ENCODE measurements around the gene ZRANB3.

DNA sequence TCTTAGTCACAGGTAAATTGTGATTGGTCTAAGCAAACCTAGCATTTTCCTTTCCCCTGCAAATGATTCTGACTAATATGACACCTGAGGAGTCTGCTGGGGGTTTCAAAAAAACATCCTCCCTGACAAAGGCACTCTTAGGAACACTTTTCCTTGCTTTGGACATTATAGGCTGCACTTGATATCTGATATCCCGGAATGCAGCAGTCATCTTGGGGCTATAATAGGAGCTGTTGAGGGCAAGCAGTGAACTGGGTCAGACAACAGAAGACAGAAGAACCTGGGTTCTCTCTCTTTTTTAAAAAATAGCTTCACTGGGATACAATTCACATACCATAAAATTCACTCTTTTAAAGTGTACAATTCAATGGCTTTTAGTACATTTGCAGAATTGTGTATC lies 249.6 kb downstream of the ZRANB3 start:
- TF ChIP-seq, protein P1, sequence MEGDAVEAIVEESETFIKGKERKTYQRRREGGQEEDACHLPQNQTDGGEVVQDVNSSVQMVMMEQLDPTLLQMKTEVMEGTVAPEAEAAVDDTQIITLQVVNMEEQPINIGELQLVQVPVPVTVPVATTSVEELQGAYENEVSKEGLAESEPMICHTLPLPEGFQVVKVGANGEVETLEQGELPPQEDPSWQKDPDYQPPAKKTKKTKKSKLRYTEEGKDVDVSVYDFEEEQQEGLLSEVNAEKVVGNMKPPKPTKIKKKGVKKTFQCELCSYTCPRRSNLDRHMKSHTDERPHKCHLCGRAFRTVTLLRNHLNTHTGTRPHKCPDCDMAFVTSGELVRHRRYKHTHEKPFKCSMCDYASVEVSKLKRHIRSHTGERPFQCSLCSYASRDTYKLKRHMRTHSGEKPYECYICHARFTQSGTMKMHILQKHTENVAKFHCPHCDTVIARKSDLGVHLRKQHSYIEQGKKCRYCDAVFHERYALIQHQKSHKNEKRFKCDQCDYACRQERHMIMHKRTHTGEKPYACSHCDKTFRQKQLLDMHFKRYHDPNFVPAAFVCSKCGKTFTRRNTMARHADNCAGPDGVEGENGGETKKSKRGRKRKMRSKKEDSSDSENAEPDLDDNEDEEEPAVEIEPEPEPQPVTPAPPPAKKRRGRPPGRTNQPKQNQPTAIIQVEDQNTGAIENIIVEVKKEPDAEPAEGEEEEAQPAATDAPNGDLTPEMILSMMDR (IDR thresholded peaks at IDR 0.05): no peak
- TF ChIP-seq EP300 (IDR thresholded peaks at IDR 0.05) (no peak), POLR2A (IDR thresholded peaks at IDR 0.05) (no peak)

All from suprapubic skin (tissue), 3 donors.